ENCODE measurements around the gene LEFTY1.

DNA sequence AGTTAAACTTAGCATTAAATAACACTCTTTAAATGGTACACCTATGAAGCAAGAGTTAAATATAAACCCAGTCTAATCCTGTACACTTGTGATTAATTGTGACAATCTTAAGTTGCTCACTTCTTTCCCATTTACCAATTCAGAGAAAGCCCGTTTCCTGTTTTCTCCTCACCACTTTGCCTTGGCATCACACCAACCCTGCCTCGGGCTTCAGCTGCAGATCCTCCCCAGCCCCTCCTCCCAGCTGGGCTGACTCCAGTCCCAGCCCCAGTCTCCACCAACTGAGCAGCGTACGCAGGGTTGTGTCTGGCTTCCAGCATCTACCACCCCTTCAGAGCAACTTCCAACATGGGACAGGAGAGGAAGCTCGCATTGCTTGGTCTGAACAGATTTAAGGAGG lies 31.0 kb upstream of the LEFTY1 start:
- TF ChIP-seq, protein P1, sequence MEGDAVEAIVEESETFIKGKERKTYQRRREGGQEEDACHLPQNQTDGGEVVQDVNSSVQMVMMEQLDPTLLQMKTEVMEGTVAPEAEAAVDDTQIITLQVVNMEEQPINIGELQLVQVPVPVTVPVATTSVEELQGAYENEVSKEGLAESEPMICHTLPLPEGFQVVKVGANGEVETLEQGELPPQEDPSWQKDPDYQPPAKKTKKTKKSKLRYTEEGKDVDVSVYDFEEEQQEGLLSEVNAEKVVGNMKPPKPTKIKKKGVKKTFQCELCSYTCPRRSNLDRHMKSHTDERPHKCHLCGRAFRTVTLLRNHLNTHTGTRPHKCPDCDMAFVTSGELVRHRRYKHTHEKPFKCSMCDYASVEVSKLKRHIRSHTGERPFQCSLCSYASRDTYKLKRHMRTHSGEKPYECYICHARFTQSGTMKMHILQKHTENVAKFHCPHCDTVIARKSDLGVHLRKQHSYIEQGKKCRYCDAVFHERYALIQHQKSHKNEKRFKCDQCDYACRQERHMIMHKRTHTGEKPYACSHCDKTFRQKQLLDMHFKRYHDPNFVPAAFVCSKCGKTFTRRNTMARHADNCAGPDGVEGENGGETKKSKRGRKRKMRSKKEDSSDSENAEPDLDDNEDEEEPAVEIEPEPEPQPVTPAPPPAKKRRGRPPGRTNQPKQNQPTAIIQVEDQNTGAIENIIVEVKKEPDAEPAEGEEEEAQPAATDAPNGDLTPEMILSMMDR (IDR thresholded peaks at IDR 0.05) = no peak
- TF ChIP-seq POLR2A (IDR thresholded peaks at IDR 0.05) = no peak

All from Peyer's patch (tissue), 4 donors.